Ovary (tissue), 3 donors: ENCODE data around the gene TRPV4.

Experiments used
- EP300 ChIP-seq: sonication (generic); formaldehyde crosslinking; IDR thresholded peaks from one replicate; pipeline ENCODE4 v1.6.1; 2017; ENCODE audit warnings: antibody characterized with exemption
- TF ChIP-seq, protein P1 (sequence below), 3 donors: fragments of 450-650 bp in 2 of 3; fragments of 200-600 bp in 1 of 3; IDR thresholded peaks; one replicate each; pipeline versions ENCODE4 v1.5.1 to v1.8.0; 2016 to 2022; ENCODE audit warnings: antibody characterized with exemption in 3 of 3, mild to moderate bottlenecking in 1 of 3
- donor health status: DM: no; HTN: no; CAD: no.

DNA sequence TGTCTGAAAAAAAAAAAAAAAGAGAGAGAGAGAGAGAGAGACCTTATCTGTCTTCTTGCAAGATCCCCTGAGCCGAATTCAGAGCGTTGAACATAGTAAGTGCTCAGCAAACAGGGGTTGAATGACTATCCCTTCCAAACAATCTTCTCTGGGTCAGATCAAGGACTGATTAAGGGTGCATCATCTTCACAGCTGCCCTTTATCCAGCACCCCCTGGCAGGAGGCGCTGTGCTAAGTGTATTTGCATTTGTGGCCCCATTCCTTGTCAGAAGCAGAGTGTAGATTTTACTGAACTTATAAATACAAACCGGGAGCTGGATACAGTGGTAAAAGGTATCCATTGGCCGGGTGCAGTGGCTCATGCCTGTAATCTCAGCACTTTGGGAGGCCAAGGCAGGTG, 8.8 kb upstream of the TRPV4 start:
- TF ChIP-seq, protein P1, sequence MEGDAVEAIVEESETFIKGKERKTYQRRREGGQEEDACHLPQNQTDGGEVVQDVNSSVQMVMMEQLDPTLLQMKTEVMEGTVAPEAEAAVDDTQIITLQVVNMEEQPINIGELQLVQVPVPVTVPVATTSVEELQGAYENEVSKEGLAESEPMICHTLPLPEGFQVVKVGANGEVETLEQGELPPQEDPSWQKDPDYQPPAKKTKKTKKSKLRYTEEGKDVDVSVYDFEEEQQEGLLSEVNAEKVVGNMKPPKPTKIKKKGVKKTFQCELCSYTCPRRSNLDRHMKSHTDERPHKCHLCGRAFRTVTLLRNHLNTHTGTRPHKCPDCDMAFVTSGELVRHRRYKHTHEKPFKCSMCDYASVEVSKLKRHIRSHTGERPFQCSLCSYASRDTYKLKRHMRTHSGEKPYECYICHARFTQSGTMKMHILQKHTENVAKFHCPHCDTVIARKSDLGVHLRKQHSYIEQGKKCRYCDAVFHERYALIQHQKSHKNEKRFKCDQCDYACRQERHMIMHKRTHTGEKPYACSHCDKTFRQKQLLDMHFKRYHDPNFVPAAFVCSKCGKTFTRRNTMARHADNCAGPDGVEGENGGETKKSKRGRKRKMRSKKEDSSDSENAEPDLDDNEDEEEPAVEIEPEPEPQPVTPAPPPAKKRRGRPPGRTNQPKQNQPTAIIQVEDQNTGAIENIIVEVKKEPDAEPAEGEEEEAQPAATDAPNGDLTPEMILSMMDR (IDR thresholded peaks at IDR 0.05) = no peak
- no peak for TF ChIP-seq EP300
